HG02610 (cell line): ENCODE results near the gene HCFC1.
A peak's percentile ranks its signal among the peaks of the same experiment; 100 is the strongest.

Experiments used
- ATAC-seq: cut with Tn5 transposase; IDR thresholded peaks from one replicate; pipeline ENCODE4 v1.9.1; 2021; ENCODE audit warnings: mild to moderate bottlenecking, moderate library complexity; ENCODE audit not compliant: unreplicated experiment

HCFC1 gene

GRCh38 chrX:153926858-153927671 is 44.6 kb downstream of the HCFC1 start:
- ATAC-seq = peak; percentile 28

GRCh38 chrX:153926552-153926857 is 45.1 kb downstream of the HCFC1 start:
- ATAC-seq = no peak

GRCh38 chrX:153925739-153926551 is 45.7 kb downstream of the HCFC1 start, which contains the start of gene ARHGAP4:
TSS of gene ARHGAP4 (minus strand) at chrX:153926264. CDS start at chrX:153926202, 62 bp downstream.
- no peak for ATAC-seq

DNA sequence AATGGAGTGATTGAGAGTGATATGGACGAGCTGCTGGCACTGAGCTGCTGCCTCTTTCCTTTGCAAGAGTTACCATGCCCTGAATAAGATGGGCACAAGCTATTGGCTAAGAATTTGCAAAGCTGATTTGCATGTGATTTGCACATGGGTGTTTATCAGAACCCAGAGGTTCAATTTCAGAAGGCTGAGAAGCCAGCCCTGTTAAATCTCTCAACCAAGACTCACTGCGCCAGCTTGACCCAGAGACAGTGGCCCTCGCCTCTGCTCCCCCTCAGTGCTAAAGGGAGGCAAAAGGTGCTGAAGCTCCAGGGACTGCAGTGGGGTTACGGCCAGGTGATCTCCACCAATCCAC is 46.3 kb downstream of the HCFC1 start:
- no peak for ATAC-seq

GRCh38 chrX:153924149-153924861 is 47.3 kb downstream of the HCFC1 start:
- ATAC-seq = no peak

GRCh38 chrX:153922932-153923857 is 48.4 kb downstream of the HCFC1 start:
- ATAC-seq = no peak

GRCh38 chrX:153921511-153922446 is 49.8 kb downstream of the HCFC1 start:
- ATAC-seq = no peak

DNA sequence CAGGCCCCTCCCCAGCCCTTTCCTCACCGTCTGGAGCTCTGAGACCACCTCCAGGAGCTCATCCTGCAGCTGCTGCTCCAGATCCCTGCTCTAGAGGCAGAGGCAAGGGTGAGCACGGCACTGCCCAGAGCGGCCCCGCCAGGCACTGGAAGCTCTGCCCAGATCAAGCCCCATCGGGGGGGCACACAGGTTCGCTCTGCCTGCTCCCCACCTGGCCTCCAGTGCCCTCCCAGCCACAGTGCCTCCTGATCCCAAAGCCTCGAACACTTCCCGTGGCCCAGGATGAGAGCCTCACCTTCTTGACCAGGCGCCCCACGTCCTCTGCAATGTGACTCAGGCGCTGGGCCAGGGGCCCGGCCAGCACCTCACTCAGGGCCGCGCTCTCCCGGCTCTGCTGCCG is 50.5 kb downstream of the HCFC1 start:
- no peak for ATAC-seq

- ATAC-seq = no peak
Measured at GRCh38 chrX:153920546-153920945, 51.1 kb downstream of the HCFC1 start.

DNA sequence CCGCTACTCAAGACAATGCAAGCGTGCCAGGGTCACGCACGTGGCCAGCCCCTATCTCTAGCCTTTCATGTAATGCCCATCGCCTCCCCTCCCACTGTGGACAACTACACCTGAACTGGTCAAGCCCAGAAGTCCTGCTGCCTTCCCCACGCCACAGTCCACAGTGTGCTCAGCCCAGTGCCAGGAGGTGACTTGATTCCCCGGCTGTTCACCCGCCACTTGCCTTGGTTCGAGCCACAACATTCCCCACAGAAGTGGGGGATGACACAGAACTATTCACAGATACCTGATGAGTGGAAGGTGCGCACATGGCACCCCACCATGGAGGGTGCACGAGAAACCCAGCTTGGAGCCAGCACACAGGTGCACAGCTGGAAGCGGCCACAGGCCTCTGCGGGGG is 52.3 kb downstream of the HCFC1 start:
- ATAC-seq = no peak

GRCh38 chrX:153917869-153918268 is 53.7 kb downstream of the HCFC1 start:
- no peak for ATAC-seq

DNA sequence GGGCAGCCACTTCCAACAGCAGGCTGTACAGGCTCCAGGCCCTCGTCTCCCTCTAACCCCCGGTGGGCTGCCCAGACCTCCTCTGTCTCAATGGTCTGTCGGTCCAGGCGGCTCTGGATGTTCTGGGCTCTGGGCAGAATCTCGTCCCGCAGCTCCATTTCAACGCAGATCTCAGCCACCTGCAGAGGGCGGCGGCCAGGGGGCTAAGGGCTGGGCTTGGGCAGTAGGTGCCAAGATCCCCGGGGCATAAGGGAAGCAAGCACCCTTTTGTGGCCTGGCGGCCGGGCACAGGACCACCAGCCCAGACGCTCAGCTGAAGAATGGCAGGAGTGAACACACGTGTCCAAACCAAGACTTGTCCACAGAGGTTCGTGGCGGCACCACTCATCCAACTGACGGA is 57.9 kb downstream of the HCFC1 start:
- ATAC-seq = no peak

- no peak for ATAC-seq
Measured at GRCh38 chrX:153913211-153913610, 58.4 kb downstream of the HCFC1 start.

DNA sequence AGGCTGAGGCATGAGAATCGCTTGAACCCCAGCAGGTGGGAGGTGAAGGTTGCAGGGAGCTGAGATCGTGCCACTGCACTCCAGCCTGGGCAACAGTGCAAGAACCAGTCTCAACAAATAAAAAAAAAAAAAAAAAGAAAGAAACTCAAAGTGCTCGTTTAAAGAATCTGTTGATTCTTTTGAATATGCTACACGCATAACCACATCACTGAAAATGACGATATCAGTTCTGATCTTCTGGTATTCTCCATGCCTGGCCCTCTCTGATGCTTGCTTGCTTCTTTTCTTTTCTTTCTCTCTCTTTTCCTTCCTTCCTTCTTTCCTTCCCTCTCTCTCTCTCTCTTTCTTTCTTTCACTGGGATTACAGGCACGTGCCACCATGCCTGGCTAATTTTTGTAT is 59.8 kb downstream of the HCFC1 start:
- no peak for ATAC-seq

DNA sequence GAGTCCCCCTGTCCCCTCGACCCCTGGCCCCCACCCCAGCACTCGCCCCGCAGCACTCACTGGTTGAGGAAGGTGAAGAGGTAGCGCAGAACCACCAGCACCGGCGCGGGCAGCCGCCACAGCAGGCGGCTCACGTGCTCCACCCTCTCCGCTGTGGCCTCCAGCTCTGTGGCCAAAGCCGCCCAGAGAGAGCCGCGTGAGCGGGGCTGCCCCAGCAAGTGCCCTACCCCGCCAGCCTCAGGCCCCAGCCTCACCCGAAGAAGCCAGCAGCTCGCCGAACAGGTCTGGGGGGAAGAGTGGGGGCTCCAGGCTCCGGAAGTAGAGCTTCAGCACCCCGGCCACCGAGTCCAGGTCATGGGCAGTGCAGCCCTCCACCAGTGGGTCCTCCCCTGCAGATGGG is 61.2 kb downstream of the HCFC1 start:
- ATAC-seq = no peak

- no peak for ATAC-seq
Measured at GRCh38 chrX:153909980-153910360, 61.6 kb downstream of the HCFC1 start.

DNA sequence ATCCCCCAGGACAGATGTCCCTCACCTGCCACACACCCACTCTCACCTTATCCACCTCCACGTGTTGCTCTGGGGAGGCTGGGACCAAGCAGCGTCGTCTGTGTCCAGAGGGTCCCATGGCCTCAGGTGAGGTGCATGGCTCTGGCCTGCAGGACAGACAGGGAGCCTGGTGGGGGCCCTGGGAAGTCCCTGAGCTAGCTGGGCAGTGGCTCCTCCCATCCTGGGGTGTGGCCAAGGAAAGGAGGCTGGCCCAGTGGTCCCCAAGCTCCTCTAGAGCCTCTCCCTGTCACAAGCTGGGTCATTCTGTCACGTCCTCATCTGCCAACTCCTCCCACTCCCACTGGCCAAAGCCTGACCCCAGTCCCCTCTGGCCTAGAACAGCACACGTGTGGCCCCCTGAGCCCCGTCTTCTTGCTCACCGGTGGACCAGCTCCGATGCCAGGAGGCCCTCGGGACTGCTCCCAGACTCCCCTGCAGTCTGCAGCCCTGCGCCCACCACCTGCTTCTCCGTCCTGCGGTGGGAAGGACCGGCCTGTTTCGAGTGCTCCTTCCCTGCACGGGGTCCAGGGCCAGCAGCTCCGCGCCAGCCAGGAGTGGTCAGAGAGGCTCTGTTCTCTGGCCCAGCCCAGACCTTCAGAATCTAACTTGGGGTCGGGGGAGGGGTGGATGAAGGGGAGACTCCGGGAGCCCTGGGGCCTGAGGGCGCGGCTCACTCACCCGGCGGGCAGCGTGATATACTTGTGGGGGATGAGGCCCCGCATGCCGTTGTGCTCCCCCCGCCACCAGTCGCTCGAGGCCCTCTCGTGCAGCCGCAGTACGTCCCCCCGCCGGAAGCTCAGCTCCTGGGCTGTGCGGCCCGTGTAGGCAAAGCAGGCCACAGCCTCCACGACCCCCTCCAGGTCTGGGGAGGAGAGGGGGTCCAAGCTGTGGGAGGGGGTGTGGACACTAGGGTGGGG is 62.3 kb downstream of the HCFC1 start:
- ATAC-seq = no peak

- no peak for ATAC-seq
Measured at GRCh38 chrX:153908219-153908860, 63.3 kb downstream of the HCFC1 start.
